K562 (cell line): ENCODE data around the gene CCNT2. TPM values are rescaled to one million over a fixed set of nuclear protein-coding genes. Genes with fewer than 3 reads are reported as not detected.
"Not testable (repeated sequence)": the region's sequence is repeated elsewhere in the genome, so short reads cannot be mapped to it uniquely, and the experiment has no call there.

Experiments
- ATAC-seq: fragments of 200-7000 bp; cut with Tn5 transposase; 3 replicates; pipeline ENCODE4 v1.9.1; 2020; ENCODE audit warnings: moderate library complexity
- BruUV-seq: library from RNA; stranded (reverse); fragments of 400-500 nt; replicated peaks from 2 replicates; lab custom pipeline; 2021; lab: Mats Ljungman, UMichigan
- CTCF ChIA-PET: fragments of 300-600 bp; formaldehyde crosslinking; extraction: SDS; loops from one replicate; lab custom pipeline; 2021; ENCODE audit warnings: low intra/inter-chr PET ratio; lab: Yijun Ruan, JAX
- POLR2A ChIA-PET: fragments of 300-600, 350-650 bp; sonication (Branson Sonifier 250); formaldehyde crosslinking; extraction: SDS; loops from one replicate; lab custom pipeline; 2021; ENCODE audit warnings: antibody characterized with exemption, inconsistent platforms; lab: Yijun Ruan, JAX
- DNase-seq, 4 experiments: peaks; one replicate each; pipeline versions ENCODE4 v3.0.0 to v3.0.0-alpha.2; 2011 to 2018; ENCODE audit warnings: low spot score in 3 of 4, mixed read lengths in 3 of 4; ENCODE audit errors: extremely low read depth in 1 of 4
- FAIRE-seq: peaks from 2 replicates; lab custom pipeline; 2011; peaks lifted over from hg19 to GRCh38; lab: Jason Lieb, UNC
- H2AFZ ChIP-seq: 2 replicates; pipeline ENCODE4 v1.6.0; 2011; ENCODE audit warnings: low read depth, low read length, control low read depth, inconsistent platforms
- H3K27ac ChIP-seq: fragments of 200-600 bp; 3 replicates; pipeline ENCODE4 v1.8.0; 2011; ENCODE audit warnings: low read depth, mild to moderate bottlenecking, control low read depth, inconsistent platforms, low read length, moderate library complexity, mixed read lengths; ENCODE audit errors: extremely low read depth
- H3K27me3 ChIP-seq, 2 experiments: fragments of 300-600 bp in 1 of 2; 2 replicates in 1 of 2; 3 replicates in 1 of 2; pipeline versions ENCODE4 v1.6.0 to v1.8.0; 2011; ENCODE audit warnings: inconsistent platforms in 2 of 2, low read length in 2 of 2, mild to moderate bottlenecking in 1 of 2, mixed read lengths in 1 of 2, moderate library complexity in 1 of 2; ENCODE audit not compliant: control insufficient read depth in 2 of 2, insufficient read depth in 2 of 2
- H3K36me3 ChIP-seq: fragments of 300-600 bp; 3 replicates; pipeline ENCODE4 v1.8.0; 2011; ENCODE audit warnings: mild to moderate bottlenecking, low read length, inconsistent platforms; ENCODE audit not compliant: control insufficient read depth, insufficient read depth
- H3K4me1 ChIP-seq, 2 experiments: fragments of 200-600 bp in 1 of 2; replicated peaks in 1 of 2; 2 replicates in 1 of 2; 3 replicates in 1 of 2; pipeline versions ENCODE4 v1.5.1 to v1.8.0; 2011; ENCODE audit warnings: inconsistent platforms in 2 of 2, low read length in 2 of 2, mild to moderate bottlenecking in 1 of 2, mixed read lengths in 1 of 2, moderate library complexity in 1 of 2; ENCODE audit not compliant: control insufficient read depth in 2 of 2, insufficient read depth in 2 of 2
- H3K4me2 ChIP-seq: 2 replicates; pipeline ENCODE4 v1.6.1; 2011; ENCODE audit warnings: low read length, control low read depth, inconsistent platforms, mixed read lengths; ENCODE audit not compliant: insufficient read depth
- H3K4me3 ChIP-seq: fragments of 200-600 bp; sonication (generic), shearing (Covaris generic); 2 replicates; pipeline ENCODE4 v1.5.1; 2016; ENCODE audit warnings: control low read depth, inconsistent platforms
- H3K79me2 ChIP-seq: fragments of 200-600 bp; 3 replicates; pipeline ENCODE4 v1.8.0; 2011; ENCODE audit warnings: low read length, inconsistent platforms; ENCODE audit not compliant: control insufficient read depth, insufficient read depth
- H3K9ac ChIP-seq, 2 experiments: 2 replicates each; pipeline versions ENCODE4 v1.6.0 to v1.6.1; 2011; ENCODE audit warnings: low read depth in 2 of 2, low read length in 2 of 2, control low read depth in 1 of 2, inconsistent platforms in 1 of 2, mild to moderate bottlenecking in 1 of 2, mixed read lengths in 1 of 2; ENCODE audit not compliant: insufficient read depth in 1 of 2
- H3K9me1 ChIP-seq: one replicate; pipeline ENCODE4 v1.6.0; 2011; ENCODE audit warnings: inconsistent platforms, mild to moderate bottlenecking, low read length, moderate library complexity; ENCODE audit not compliant: control insufficient read depth, insufficient read depth
- H3K9me3 ChIP-seq: replicated peaks from 2 replicates; pipeline ENCODE4 v1.5.1; 2011; ENCODE audit warnings: low read depth, low read length, inconsistent platforms; ENCODE audit not compliant: control insufficient read depth, insufficient read depth
- H4K20me1 ChIP-seq: replicated peaks from 2 replicates; pipeline ENCODE4 v1.6.1; 2011; ENCODE audit warnings: low read length, inconsistent platforms, mixed read lengths; ENCODE audit not compliant: control insufficient read depth, insufficient read depth
- ATF3 ChIP-seq, 2 experiments: fragments of 450-650 bp in 1 of 2; sonication (generic) in 1 of 2; formaldehyde crosslinking in 1 of 2; IDR thresholded peaks in 1 of 2; conservative IDR thresholded peaks in 1 of 2; 2 replicates each; pipeline versions ENCODE4 v1.6.1 to v1.8.1; 2016 to 2023; ENCODE audit warnings: mild to moderate bottlenecking in 2 of 2, moderate library complexity in 2 of 2, inconsistent platforms in 1 of 2, missing genetic modification reagents in 1 of 2
- CREBBP ChIP-seq: IDR thresholded peaks from one replicate; pipeline ENCODE4 v1.6.1; 2012; ENCODE audit warnings: low read depth, mild to moderate bottlenecking, control low read depth, inconsistent platforms, low read length
- HDAC1 ChIP-seq, 2 experiments: fragments of 450-650 bp; IDR thresholded peaks; 2 replicates each; pipeline ENCODE4 v1.6.1; 2016 to 2017; ENCODE audit warnings: inconsistent platforms in 1 of 2, mild to moderate bottlenecking in 1 of 2, moderate library complexity in 1 of 2
- HDGF ChIP-seq: fragments of 450-650 bp; IDR thresholded peaks from 2 replicates; pipeline ENCODE4 v1.6.1; 2016
- NBN ChIP-seq: fragments of 450-650 bp; IDR thresholded peaks from 2 replicates; pipeline ENCODE4 v1.6.1; 2016; ENCODE audit warnings: low read depth, mild to moderate bottlenecking
- POLR2G ChIP-seq: fragments of 200-400 bp; formaldehyde crosslinking; IDR thresholded peaks from 2 replicates; pipeline ENCODE4 v1.6.1; 2017; ENCODE audit warnings: low read depth, mild to moderate bottlenecking, antibody characterized with exemption, low read length, moderate library complexity
- PURB ChIP-seq: sonication (generic); formaldehyde crosslinking; IDR thresholded peaks from 2 replicates; pipeline ENCODE4 v1.9.0; 2021; ENCODE audit warnings: low read depth, mild to moderate bottlenecking, missing genetic modification reagents
- ZNF316 ChIP-seq: fragments of 450-650 bp; IDR thresholded peaks from 2 replicates; pipeline ENCODE4 v1.6.1; 2016
- ZNF583 ChIP-seq: fragments of 250-450 bp; sonication (Bioruptor Pico); IDR thresholded peaks from 2 replicates; pipeline ENCODE4 v1.4.0; 2020
- ZNF639 ChIP-seq, 2 experiments: fragments of 200-800 bp in 1 of 2; sonication (Bioruptor generic) in 1 of 2; sonication (generic) in 1 of 2; formaldehyde crosslinking in 1 of 2; IDR thresholded peaks in 1 of 2; conservative IDR thresholded peaks in 1 of 2; 2 replicates each; pipeline versions ENCODE4 v1.5.0 to v1.6.1; 2016 to 2020; ENCODE audit warnings: missing compliant biosample characterization in 1 of 2, missing genetic modification characterization in 1 of 2, missing genetic modification reagents in 1 of 2
- WGBS: fragments of 100-300 bp; shearing (Covaris generic); methylation state at CpG from one replicate; pipeline ENCODE4 v1.1.6; 2016; ENCODE audit warnings: low coverage, mixed read lengths; ENCODE audit not compliant: insufficient coverage; ENCODE audit errors: missing lambda C conversion rate; 5-methylcytosine and 5-hydroxymethylcytosine counted together
- in situ Hi-C: fragments of 300-500 bp; cut with MboI; formaldehyde crosslinking; loops from 4 replicates; pipeline ENCODE4 v1.15.0; 2018; ENCODE audit warnings: inconsistent platforms, mixed read lengths
- intact Hi-C: fragments of 100-400 bp; cut with micrococcal nuclease; formaldehyde crosslinking; loops from 2 replicates; pipeline ENCODE4 v1.14.2; 2022
- polyA plus RNA-seq, 8 experiments: library from polyadenylated mRNA; depleted of rRNA in 4 of 8; stranded (reverse) in 5 of 8; unstranded in 3 of 8; fragments of >200 nt; fragmentation: Nextera tagmentation in 2 of 8; fragmentation: Illumina TruSeq in 1 of 8; extraction: Ambion mirVana in 2 of 8; extraction: Trizol in 1 of 8; gene quantifications; 2 replicates each; pipeline versions ENCODE4 v1.2.1 to v1.2.3, GENCODE V29; 2011 to 2014; ENCODE audit warnings: inconsistent platforms in 1 of 8, missing spikeins in 1 of 8
- total RNA-seq, 7 experiments: library from RNA; depleted of rRNA in 6 of 7; stranded (reverse); fragments of >200 nt in 6 of 7; fragmentation: Illumina TruSeq in 2 of 7; extraction: Trizol in 2 of 7; gene quantifications; 2 replicates each; pipeline versions ENCODE4 v1.2.1 to v1.2.3, GENCODE V29; 2011 to 2021; ENCODE audit warnings: low replicate concordance in 1 of 7

The CCNT2 gene
- total and polyA plus RNA-seq, 9 of the 15 experiments (the other 6 are each of a cell fraction or from before 2014, with no cell fraction given), result 12.6 to 30.0 (median 22.7) TPM

GRCh38 chr2:134967166-134967565 lies 48.5 kb downstream of the CCNT2 start:
- POLR2A ChIA-PET, H3K9me3 ChIP-seq, H3K9me1 ChIP-seq, BruUV-seq, DNase-seq, H3K79me2 ChIP-seq, CTCF ChIA-PET, H4K20me1 ChIP-seq, H3K27me3 ChIP-seq, H3K27ac ChIP-seq, H2AFZ ChIP-seq, intact Hi-C loops, in situ Hi-C loops, H3K4me2 ChIP-seq, H3K4me1 ChIP-seq, FAIRE-seq, ATAC-seq, H3K4me3 ChIP-seq, H3K36me3 ChIP-seq, H3K9ac ChIP-seq: not testable (repeated sequence)
- WGBS, result 45% methylated on average over 9 of the region's 10 CpGs

GRCh38 chr2:134973241-134974138 lies 54.9 kb downstream of the CCNT2 start:
- FAIRE-seq, result no peak
- no peak for ATAC-seq
- in situ Hi-C loops, result no loop called here

More at GRCh38 chr2:134973241-134974138, 54.9 kb downstream of the CCNT2 start:
- ChIA-PET CTCF (no interaction called here), POLR2A (interaction anchor here (0.6 kb wide), 1 partner anchor 9 kb away, joined by 3 read pairs; no protein-coding TSS in a partner anchor)
- no peak for TF ChIP-seq PURB (CRISPR knock-in tag)
- TF ChIP-seq POLR2G, result no peak
- TF ChIP-seq ZNF639 (CRISPR knock-in tag; conservative IDR thresholded peaks at IDR 0.05 in 1 of 2, IDR thresholded peaks at IDR 0.05 in 1 of 2), result no peak
- TF ChIP-seq ZNF583 (CRISPR knock-in tag), result no peak
- TF ChIP-seq CREBBP, result no peak
- TF ChIP-seq ZNF316, result no peak; the same call in 1 of the 2 replicates
- no peak for TF ChIP-seq HDAC1 (IDR thresholded peaks at IDR 0.05)
- TF ChIP-seq ATF3 (IDR thresholded peaks at IDR 0.05), result no peak
- no peak for TF ChIP-seq ATF3 (CRISPR knock-in tag; conservative IDR thresholded peaks at IDR 0.05)
- TF ChIP-seq HDGF, result no peak
- no peak for TF ChIP-seq NBN
- no peak overlapping the region for H3K9ac ChIP-seq
- peaks cover 0 to 5% of the 10 kb centered on the region in 2 experiments; a peak in 1 of 5 replicates for H3K4me1 ChIP-seq
- H3K27ac ChIP-seq, result no peak overlapping the region
- intact Hi-C loops, result no loop called here
- no peaks in the 10 kb centered on the region for H3K9me1 ChIP-seq
- 0% methylated on average over 2 of the region's 2 CpGs for WGBS
- DNase-seq, result no peak
- BruUV-seq, result no TSS peak
- H2AFZ ChIP-seq, result no peak overlapping the region
- H4K20me1 ChIP-seq, result no peaks in the 10 kb centered on the region
- H3K36me3 ChIP-seq, result no peaks in the 10 kb centered on the region
- H3K4me2 ChIP-seq, result no peak overlapping the region
- no peaks in the 10 kb centered on the region; the same call in 1 of the 2 replicates for H3K9me3 ChIP-seq
- peaks cover 3 to 15% of the 10 kb centered on the region in 2 experiments; a peak in 3 of 5 replicates for H3K27me3 ChIP-seq
- H3K4me3 ChIP-seq, result no peak overlapping the region
- no peaks in the 10 kb centered on the region for H3K79me2 ChIP-seq
